Peyer's patch (tissue), 4 donors: ENCODE results near the gene CACNB2. TPM values are rescaled to one million over a fixed set of nuclear protein-coding genes. Genes with fewer than 3 reads are reported as not detected.

Experiments
- DNase-seq, 3 donors: peaks; one replicate each; pipeline ENCODE4 v3.0.0-alpha.2; 2017 to 2019
- H3K27ac ChIP-seq, 4 donors: fragments of 200-600 bp; sonication (generic); one replicate each; pipeline ENCODE4 v1.5.1; 2016 to 2019
- H3K27me3 ChIP-seq, 2 donors: fragments of 200-600 bp; sonication (generic); one replicate each; pipeline ENCODE4 v1.5.1; 2019
- H3K36me3 ChIP-seq, 3 donors: fragments of 200-600 bp; sonication (generic); one replicate each; pipeline ENCODE4 v1.5.1; 2016 to 2019
- H3K4me1 ChIP-seq, 4 donors: fragments of 200-600 bp; sonication (generic); one replicate each; pipeline ENCODE4 v1.5.1; 2016 to 2019
- H3K4me3 ChIP-seq, 4 donors: fragments of 200-600 bp; sonication (generic); 1 replicate in 3 of 4; 2 replicates in 1 of 4; pipeline ENCODE4 v1.5.1; 2016 to 2019; ENCODE audit warnings: mild to moderate bottlenecking in 1 of 4
- H3K9me3 ChIP-seq, 4 donors: fragments of 200-600 bp; sonication (generic); one replicate each; pipeline ENCODE4 v1.5.1; 2016 to 2019; ENCODE audit warnings: mild to moderate bottlenecking in 1 of 4
- CTCF ChIP-seq, 6 experiments: fragments of 450-650 bp in 4 of 6; fragments of 200-600 bp in 2 of 6; sonication (generic) in 1 of 6; IDR thresholded peaks; one replicate each; pipeline ENCODE4 v1.5.1; 2017 to 2019; ENCODE audit warnings: antibody characterized with exemption in 6 of 6, mild to moderate bottlenecking in 3 of 6, moderate library complexity in 1 of 6
- POLR2A ChIP-seq, 2 donors: fragments of 450-650 bp; IDR thresholded peaks; one replicate each; pipeline ENCODE4 v1.5.1; 2017; ENCODE audit warnings: antibody characterized with exemption in 2 of 2, mild to moderate bottlenecking in 2 of 2, moderate library complexity in 2 of 2
- total RNA-seq, 4 donors: library from RNA; depleted of rRNA; stranded (reverse); fragments of >200 nt; gene quantifications; one replicate each; pipeline ENCODE4 v1.1.0, GENCODE V29; 2016

The CACNB2 gene
- total RNA-seq, 4 donors from 2014 or later: 35.4 to 80.8 (median 48.2) TPM

DNA sequence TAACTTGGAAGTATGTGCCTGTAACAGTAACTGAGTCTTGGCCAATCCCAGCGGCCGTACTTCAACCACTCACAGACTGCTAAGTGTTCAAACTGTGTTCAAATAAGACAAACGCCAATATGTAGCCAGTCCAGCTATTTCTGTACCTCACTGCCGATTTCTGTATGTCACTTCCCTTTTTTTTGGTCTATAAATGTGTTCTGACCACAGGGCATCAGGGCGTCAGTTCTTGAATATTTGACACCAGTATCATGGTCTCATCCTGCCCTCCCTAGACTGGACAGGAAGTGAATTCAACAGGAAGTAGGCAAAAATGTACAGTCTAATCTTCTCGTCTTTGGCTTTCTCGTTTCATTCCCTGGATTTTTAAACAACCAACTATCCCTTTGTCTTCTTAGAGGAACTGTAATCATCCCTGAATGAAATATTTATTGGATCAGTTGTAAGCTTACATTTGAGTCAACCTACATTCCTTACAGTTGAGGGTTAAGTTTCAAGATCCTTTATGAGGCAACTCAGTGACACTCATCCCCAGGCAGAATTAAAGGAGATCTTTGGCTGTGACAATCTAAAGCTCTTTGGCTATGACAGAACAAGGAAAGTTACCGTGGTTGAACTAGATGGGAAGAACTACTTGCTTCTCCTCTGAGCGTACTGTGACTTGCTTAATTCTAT, 278.5 kb downstream of the CACNB2 start:
- no peak for DNase-seq
- H3K27ac ChIP-seq: no peak overlapping the region
- H3K4me3 ChIP-seq: no peak overlapping the region
- no peaks in the 10 kb centered on the region for H3K9me3 ChIP-seq
- no peaks in the 10 kb centered on the region for H3K4me1 ChIP-seq
- TF ChIP-seq CTCF (IDR thresholded peaks at IDR 0.05): no peak
- TF ChIP-seq POLR2A (IDR thresholded peaks at IDR 0.05): no peak
- H3K27me3 ChIP-seq: no peaks in the 10 kb centered on the region
- H3K36me3 ChIP-seq: no peaks in the 10 kb centered on the region

DNA sequence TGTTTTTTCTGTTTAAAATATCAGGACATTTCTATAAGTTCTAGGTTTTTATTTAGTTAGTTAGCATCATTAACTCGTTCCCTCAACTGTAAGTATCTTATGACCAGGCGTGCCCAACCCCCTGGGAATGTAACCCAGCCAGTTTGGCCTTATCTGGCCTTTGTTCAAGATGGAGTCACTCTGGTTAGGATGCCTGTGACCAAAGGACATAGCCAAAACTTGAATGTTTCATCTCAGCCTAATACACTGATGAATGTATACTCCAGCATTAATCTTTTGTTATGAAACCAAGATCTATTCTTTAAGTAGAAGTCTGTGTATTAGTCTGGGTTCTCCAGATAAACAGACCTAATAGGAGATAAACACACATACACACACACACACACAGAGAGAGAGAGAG, 279.7 kb downstream of the CACNB2 start:
- Histone ChIP-seq H3K4me3 (no peak overlapping the region), H3K27ac (no peak overlapping the region), H3K9me3 (no peaks in the 10 kb centered on the region), H3K4me1 (no peaks in the 10 kb centered on the region), H3K27me3 (no peaks in the 10 kb centered on the region), H3K36me3 (no peaks in the 10 kb centered on the region)
- no peak for TF ChIP-seq CTCF (IDR thresholded peaks at IDR 0.05)
- no peak for TF ChIP-seq POLR2A (IDR thresholded peaks at IDR 0.05)
- DNase-seq: no peak

DNA sequence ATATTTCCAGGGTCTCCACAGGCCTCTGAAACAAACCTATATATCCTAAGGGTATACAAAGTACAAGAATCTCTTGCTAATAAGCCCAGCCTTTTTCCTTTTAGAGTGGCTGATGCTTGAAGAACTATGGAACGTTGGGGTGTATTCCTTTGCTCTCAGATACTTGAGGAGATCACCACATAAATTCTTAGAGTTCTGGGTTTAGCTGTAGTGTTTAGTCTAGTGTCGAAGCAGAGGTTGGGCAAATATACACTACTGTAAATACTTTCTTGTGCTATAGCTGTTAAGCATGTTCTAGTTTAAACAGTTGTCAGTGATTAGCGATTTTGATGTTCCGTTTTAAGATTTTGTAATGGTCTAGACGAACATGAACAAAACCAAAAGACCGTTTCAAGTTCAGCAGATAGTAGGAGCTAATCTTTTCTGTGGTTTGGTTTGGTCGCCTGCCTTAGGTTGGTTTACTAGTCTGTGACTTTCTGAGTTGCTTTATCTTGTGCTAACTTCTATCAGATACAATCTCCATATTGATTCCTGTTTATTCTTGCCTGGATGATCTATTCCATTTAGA, 281.6 kb downstream of the CACNB2 start:
- Histone ChIP-seq H3K4me1 (no peaks in the 10 kb centered on the region), H3K9me3 (no peaks in the 10 kb centered on the region), H3K27me3 (no peaks in the 10 kb centered on the region), H3K4me3 (no peak overlapping the region), H3K36me3 (no peaks in the 10 kb centered on the region), H3K27ac (no peak overlapping the region)
- TF ChIP-seq POLR2A (IDR thresholded peaks at IDR 0.05) (no peak), CTCF (IDR thresholded peaks at IDR 0.05) (no peak)
- no peak for DNase-seq

GRCh38 chr10:18423058-18423637, 282.9 kb downstream of the CACNB2 start:
- Histone ChIP-seq H3K27me3 (no peaks in the 10 kb centered on the region), H3K4me1 (no peaks in the 10 kb centered on the region), H3K9me3 (no peaks in the 10 kb centered on the region), H3K36me3 (no peaks in the 10 kb centered on the region), H3K4me3 (no peak overlapping the region), H3K27ac (no peak overlapping the region)
- TF ChIP-seq POLR2A (IDR thresholded peaks at IDR 0.05) (no peak), CTCF (IDR thresholded peaks at IDR 0.05) (no peak)
- no peak for DNase-seq

DNA sequence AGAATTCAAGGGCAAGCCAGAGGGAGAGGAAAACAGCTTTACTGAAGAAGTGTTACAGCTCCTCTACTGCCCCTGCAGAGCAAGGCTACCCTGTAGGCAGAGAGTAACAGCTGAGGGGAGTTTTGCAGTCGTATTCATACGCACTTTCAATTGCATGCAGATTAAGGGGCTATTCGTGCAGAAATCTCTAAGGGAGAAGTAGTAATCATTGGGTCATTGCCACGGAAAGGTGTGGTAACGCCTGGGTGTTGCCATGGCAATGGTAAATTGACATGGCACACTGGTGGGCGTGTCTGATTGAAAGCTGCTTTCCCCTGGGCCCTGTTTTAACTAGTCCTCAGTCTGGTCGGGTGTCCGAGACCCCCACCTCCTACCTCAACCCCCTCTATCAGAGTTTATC, 284.0 kb downstream of the CACNB2 start:
- TF ChIP-seq POLR2A (IDR thresholded peaks at IDR 0.05) (no peak), CTCF (IDR thresholded peaks at IDR 0.05) (no peak)
- Histone ChIP-seq H3K36me3 (no peaks in the 10 kb centered on the region), H3K4me1 (no peaks in the 10 kb centered on the region), H3K27ac (no peak overlapping the region), H3K4me3 (no peak overlapping the region), H3K9me3 (no peaks in the 10 kb centered on the region), H3K27me3 (no peaks in the 10 kb centered on the region)
- no peak for DNase-seq
